Measurements from ENCODE around the gene ARRDC4.

ARRDC4 gene

GRCh38 chr15:97991972-97992541, 31.6 kb downstream of the ARRDC4 start:
- no peak for DNase-seq
- in situ Hi-C loops (cut with HindIII; ENCODE audit: low pct_ligation_motif_present, low pct_unique_long_range_greater_than_20kb, low sequenced_read_pairs): no loop called here

GRCh38 chr15:97992823-97993222, 32.3 kb downstream of the ARRDC4 start:
- no peak for DNase-seq
- in situ Hi-C loops (cut with HindIII; ENCODE audit: low pct_ligation_motif_present, low pct_unique_long_range_greater_than_20kb, low sequenced_read_pairs): no loop called here

- no peak for DNase-seq
- in situ Hi-C loops (cut with HindIII; ENCODE audit: low pct_ligation_motif_present, low pct_unique_long_range_greater_than_20kb, low sequenced_read_pairs): no loop called here
Observed at GRCh38 chr15:97993310-97993738, 32.8 kb downstream of the ARRDC4 start.

GRCh38 chr15:97994236-97994635, 33.7 kb downstream of the ARRDC4 start:
- in situ Hi-C loops (cut with HindIII; ENCODE audit: low pct_ligation_motif_present, low pct_unique_long_range_greater_than_20kb, low sequenced_read_pairs): no loop called here
- DNase-seq: no peak

GRCh38 chr15:97995192-97995591, 34.7 kb downstream of the ARRDC4 start:
- DNase-seq: no peak
- in situ Hi-C loops (cut with HindIII; ENCODE audit: low pct_ligation_motif_present, low pct_unique_long_range_greater_than_20kb, low sequenced_read_pairs): no loop called here

GRCh38 chr15:97995881-97996603, 35.5 kb downstream of the ARRDC4 start:
- DNase-seq: peak; percentile 13
- in situ Hi-C loops (cut with HindIII; ENCODE audit: low pct_ligation_motif_present, low pct_unique_long_range_greater_than_20kb, low sequenced_read_pairs): no loop called here

GRCh38 chr15:97998307-97999071, 38.0 kb downstream of the ARRDC4 start:
- in situ Hi-C loops (cut with HindIII; ENCODE audit: low pct_ligation_motif_present, low pct_unique_long_range_greater_than_20kb, low sequenced_read_pairs): no loop called here
- no peak for DNase-seq

GRCh38 chr15:98000249-98001203, 40.0 kb downstream of the ARRDC4 start:
- in situ Hi-C loops (cut with HindIII; ENCODE audit: low pct_ligation_motif_present, low pct_unique_long_range_greater_than_20kb, low sequenced_read_pairs): no loop called here
- peak; percentile 72 for DNase-seq

GRCh38 chr15:98001663-98002194, 41.2 kb downstream of the ARRDC4 start:
- in situ Hi-C loops (cut with HindIII; ENCODE audit: low pct_ligation_motif_present, low pct_unique_long_range_greater_than_20kb, low sequenced_read_pairs): no loop called here
- DNase-seq: no peak

- in situ Hi-C loops (cut with HindIII; ENCODE audit: low pct_ligation_motif_present, low pct_unique_long_range_greater_than_20kb, low sequenced_read_pairs): no loop called here
- no peak for DNase-seq
Observed at GRCh38 chr15:98002419-98002818, 41.9 kb downstream of the ARRDC4 start.

GRCh38 chr15:98002866-98003265, 42.4 kb downstream of the ARRDC4 start:
- DNase-seq: no peak
- in situ Hi-C loops (cut with HindIII; ENCODE audit: low pct_ligation_motif_present, low pct_unique_long_range_greater_than_20kb, low sequenced_read_pairs): no loop called here

- in situ Hi-C loops (cut with HindIII; ENCODE audit: low pct_ligation_motif_present, low pct_unique_long_range_greater_than_20kb, low sequenced_read_pairs): no loop called here
- no peak for DNase-seq
Observed at GRCh38 chr15:98003518-98003917, 43.0 kb downstream of the ARRDC4 start.

- no peak for DNase-seq
- in situ Hi-C loops (cut with HindIII; ENCODE audit: low pct_ligation_motif_present, low pct_unique_long_range_greater_than_20kb, low sequenced_read_pairs): no loop called here
Observed at GRCh38 chr15:98003996-98004395, 43.5 kb downstream of the ARRDC4 start.

- in situ Hi-C loops (cut with HindIII; ENCODE audit: low pct_ligation_motif_present, low pct_unique_long_range_greater_than_20kb, low sequenced_read_pairs): no loop called here
- no peak for DNase-seq
Observed at GRCh38 chr15:98005659-98006058, 45.2 kb downstream of the ARRDC4 start.

- in situ Hi-C loops (cut with HindIII; ENCODE audit: low pct_ligation_motif_present, low pct_unique_long_range_greater_than_20kb, low sequenced_read_pairs): no loop called here
- DNase-seq: no peak
Observed at GRCh38 chr15:98009169-98009568, 48.7 kb downstream of the ARRDC4 start.

- DNase-seq: no peak
- in situ Hi-C loops (cut with HindIII; ENCODE audit: low pct_ligation_motif_present, low pct_unique_long_range_greater_than_20kb, low sequenced_read_pairs): no loop called here
Observed at GRCh38 chr15:98009971-98010370, 49.5 kb downstream of the ARRDC4 start.

GRCh38 chr15:98012354-98012753, 51.9 kb downstream of the ARRDC4 start:
- in situ Hi-C loops (cut with HindIII; ENCODE audit: low pct_ligation_motif_present, low pct_unique_long_range_greater_than_20kb, low sequenced_read_pairs): no loop called here

GRCh38 chr15:98013631-98014030, 53.1 kb downstream of the ARRDC4 start:
- in situ Hi-C loops (cut with HindIII; ENCODE audit: low pct_ligation_motif_present, low pct_unique_long_range_greater_than_20kb, low sequenced_read_pairs): no loop called here
- no peak for DNase-seq

More at GRCh38 chr15:98012354-98012753, 51.9 kb downstream of the ARRDC4 start:
- no peak for DNase-seq
